ENCODE measurements around the gene RBPJL.
A peak's percentile ranks its signal among the peaks of the same experiment; 100 is the strongest.

RBPJL gene

GRCh38 chr20:45361793-45362192 lies 55.2 kb downstream of the RBPJL start:
- DNase-seq (ENCODE audit: low read depth in 2 of 2) = no peak

- DNase-seq (ENCODE audit: low read depth in 2 of 2) = peak; percentile 97 to 98
Measured at GRCh38 chr20:45362804-45363610, 56.4 kb downstream of the RBPJL start, which contains the start of gene SYS1. TSS of gene SYS1 (plus strand) at chr20:45363156. CDS start at chr20:45363532, 376 bp downstream.

GRCh38 chr20:45363611-45364492 lies 57.2 kb downstream of the RBPJL start:
- DNase-seq (ENCODE audit: low read depth in 2 of 2) = no peak

- DNase-seq (ENCODE audit: low read depth in 2 of 2) = no peak
Measured at GRCh38 chr20:45365444-45365970, 58.9 kb downstream of the RBPJL start.

GRCh38 chr20:45366192-45366591 lies 59.6 kb downstream of the RBPJL start:
- no peak for DNase-seq (ENCODE audit: low read depth in 2 of 2)

GRCh38 chr20:45366631-45367030 lies 60.0 kb downstream of the RBPJL start:
- no peak for DNase-seq (ENCODE audit: low read depth in 2 of 2)

- no peak for DNase-seq (ENCODE audit: low read depth in 2 of 2)
Measured at GRCh38 chr20:45367126-45367525, 60.5 kb downstream of the RBPJL start.

Data from stimulated activated CD8-positive, alpha-beta memory T cell treated with anti-CD3 and anti-CD28 coated beads, Interleukin-15, amount 100 ng/mL, for 4 hours (primary cell).